Omental fat pad (tissue), 4 donors: Measurements from ENCODE around the gene IRF1. TPM values are rescaled to one million over a fixed set of nuclear protein-coding genes. Genes with fewer than 3 reads are reported as not detected.

ENCODE experiments used
- ATAC-seq: fragments of 150-250 bp; one replicate; pipeline ENCODE4 v1.9.1; 2016; ENCODE audit warnings: mild to moderate bottlenecking, moderate library complexity; ENCODE audit not compliant: low FRiP score
- DNase-seq: peaks from one replicate; pipeline ENCODE4 v3.0.0-alpha.2; 2019; ENCODE audit warnings: low spot score
- total RNA-seq, 4 donors: library from RNA; depleted of rRNA; stranded (reverse); fragments of >200 nt; gene quantifications; one replicate each; pipeline ENCODE4 v1.1.0, GENCODE V29; 2016
- TF ChIP-seq, protein P1 (sequence below), 3 donors: fragments of 450-650 bp; IDR thresholded peaks; one replicate each; pipeline ENCODE4 v1.5.1; 2016 to 2017; ENCODE audit warnings: antibody characterized with exemption in 3 of 3, mild to moderate bottlenecking in 3 of 3, moderate library complexity in 2 of 3

The IRF1 gene
- total RNA-seq, 4 donors from 2014 or later = 23.5 to 172 (median 133) TPM

GRCh38 chr5:132496191-132496630 is 5.6 kb upstream of the IRF1 start:
- TF ChIP-seq, protein P1, sequence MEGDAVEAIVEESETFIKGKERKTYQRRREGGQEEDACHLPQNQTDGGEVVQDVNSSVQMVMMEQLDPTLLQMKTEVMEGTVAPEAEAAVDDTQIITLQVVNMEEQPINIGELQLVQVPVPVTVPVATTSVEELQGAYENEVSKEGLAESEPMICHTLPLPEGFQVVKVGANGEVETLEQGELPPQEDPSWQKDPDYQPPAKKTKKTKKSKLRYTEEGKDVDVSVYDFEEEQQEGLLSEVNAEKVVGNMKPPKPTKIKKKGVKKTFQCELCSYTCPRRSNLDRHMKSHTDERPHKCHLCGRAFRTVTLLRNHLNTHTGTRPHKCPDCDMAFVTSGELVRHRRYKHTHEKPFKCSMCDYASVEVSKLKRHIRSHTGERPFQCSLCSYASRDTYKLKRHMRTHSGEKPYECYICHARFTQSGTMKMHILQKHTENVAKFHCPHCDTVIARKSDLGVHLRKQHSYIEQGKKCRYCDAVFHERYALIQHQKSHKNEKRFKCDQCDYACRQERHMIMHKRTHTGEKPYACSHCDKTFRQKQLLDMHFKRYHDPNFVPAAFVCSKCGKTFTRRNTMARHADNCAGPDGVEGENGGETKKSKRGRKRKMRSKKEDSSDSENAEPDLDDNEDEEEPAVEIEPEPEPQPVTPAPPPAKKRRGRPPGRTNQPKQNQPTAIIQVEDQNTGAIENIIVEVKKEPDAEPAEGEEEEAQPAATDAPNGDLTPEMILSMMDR (IDR thresholded peaks at IDR 0.05) = no peak
- DNase-seq (no peak), ATAC-seq (peak; percentile 60)

GRCh38 chr5:132495667-132496190 is 5.2 kb upstream of the IRF1 start:
- peak; percentile 48 for ATAC-seq
- DNase-seq = peak; percentile 74
- TF ChIP-seq, protein P1 (IDR thresholded peaks at IDR 0.05) = no peak

DNA sequence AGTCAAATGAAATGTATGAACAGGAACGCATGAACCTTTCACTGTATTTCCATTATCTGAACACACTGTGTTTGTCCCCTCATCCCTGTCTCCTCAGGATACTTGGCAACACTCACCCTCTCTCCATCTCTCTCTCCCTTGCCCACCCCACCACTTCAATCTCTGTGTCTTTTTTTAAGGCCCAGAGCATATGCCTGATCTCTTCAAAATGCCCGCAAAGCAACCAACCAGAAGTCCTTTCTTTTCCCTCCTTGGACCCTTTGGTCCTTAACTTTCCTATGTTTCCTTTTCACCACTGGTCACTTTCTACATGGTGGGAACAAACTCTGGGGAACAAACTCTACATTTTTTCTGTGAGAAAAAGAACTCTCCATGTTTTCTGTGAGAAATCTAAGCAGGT is 3.2 kb upstream of the IRF1 start:
- no peak for DNase-seq
- ATAC-seq = no peak
- TF ChIP-seq, protein P1 (IDR thresholded peaks at IDR 0.05) = no peak

DNA sequence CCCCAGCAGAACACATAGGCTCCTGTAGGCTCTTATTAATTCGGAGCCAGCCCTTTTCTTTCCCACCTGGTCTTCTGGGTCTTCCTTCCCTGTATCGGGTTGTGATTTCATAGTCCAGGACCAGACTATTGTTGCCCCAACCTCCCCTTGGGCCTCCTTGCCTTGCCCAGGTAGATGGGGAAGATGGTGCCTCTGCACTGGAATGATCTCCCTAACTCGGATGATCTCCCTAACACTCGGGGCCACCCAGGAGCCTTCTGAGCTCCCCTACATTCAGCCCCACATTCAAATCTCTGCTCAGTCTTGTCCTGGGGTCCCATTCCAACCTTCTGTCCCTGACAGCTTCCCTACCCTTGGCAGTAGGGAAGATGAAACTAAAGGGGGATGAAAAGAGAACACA is 2.7 kb upstream of the IRF1 start:
- TF ChIP-seq, protein P1 (IDR thresholded peaks at IDR 0.05) = no peak
- DNase-seq (no peak), ATAC-seq (no peak)

DNA sequence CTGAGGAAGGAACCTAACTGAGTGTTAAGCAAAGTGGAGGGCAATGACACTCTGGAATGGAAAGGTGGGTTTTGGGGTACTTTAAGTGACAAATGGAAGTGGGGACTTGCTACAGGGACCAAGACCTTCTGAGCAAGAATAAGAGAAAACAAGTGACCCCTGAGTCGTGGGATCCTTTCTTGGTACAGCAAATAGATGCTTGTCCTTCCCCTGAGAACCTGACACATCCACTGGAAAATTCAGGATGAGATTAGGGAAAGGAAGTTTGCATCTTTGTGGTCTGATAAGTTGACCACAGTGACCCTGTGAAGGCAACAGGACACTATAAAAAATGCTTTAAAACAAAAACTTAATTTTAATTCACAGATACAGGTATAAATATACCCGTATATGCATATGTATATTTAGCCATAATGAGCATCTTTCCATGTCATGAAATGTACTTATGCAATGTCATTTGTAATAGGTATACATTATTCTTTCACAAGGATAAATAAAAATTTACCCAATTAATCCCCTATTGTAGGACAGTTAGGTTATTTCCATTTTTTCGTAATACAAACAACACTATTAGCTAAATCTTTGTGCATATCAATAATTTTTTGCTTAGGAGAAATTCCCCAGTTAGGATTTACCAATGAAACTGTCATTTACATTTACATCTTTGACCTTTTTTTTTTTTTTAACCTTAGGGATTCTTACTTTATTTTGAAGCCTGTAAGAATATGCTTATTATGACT is 2.0 kb upstream of the IRF1 start:
- TF ChIP-seq, protein P1 (IDR thresholded peaks at IDR 0.05) = no peak
- no peak for DNase-seq
- ATAC-seq = no peak

GRCh38 chr5:132491368-132492364 is 1.1 kb upstream of the IRF1 start:
- DNase-seq (no peak), ATAC-seq (no peak)
- TF ChIP-seq, protein P1 (IDR thresholded peaks at IDR 0.05) = no peak
